GM12878 (cell line): ENCODE measurements around the gene CASP12. TPM values are rescaled to one million over a fixed set of nuclear protein-coding genes. Genes with fewer than 3 reads are reported as not detected.

Experiments
- ATAC-seq: fragments of 200-7000 bp; cut with Tn5 transposase; 3 replicates; pipeline ENCODE4 v1.9.1; 2020; ENCODE audit warnings: mild to moderate bottlenecking, moderate library complexity
- BruUV-seq: library from RNA; stranded (reverse); fragments of 400-500 nt; replicated peaks from 2 replicates; lab custom pipeline; 2021; lab: Mats Ljungman, UMichigan
- CTCF ChIA-PET: fragments of 300-600 bp; sonication (Branson Sonifier 250); formaldehyde crosslinking; extraction: SDS; loops from one replicate; lab custom pipeline; 2021; ENCODE audit warnings: inconsistent platforms; lab: Yijun Ruan, JAX
- POLR2A ChIA-PET: fragments of 350-600 bp; formaldehyde crosslinking; extraction: SDS; loops from one replicate; lab custom pipeline; 2021; ENCODE audit warnings: inconsistent platforms; lab: Charles Lee
- RAD21 ChIA-PET: fragments of 300-600 bp; sonication (Branson Sonifier 250); formaldehyde crosslinking; loops from one replicate; lab custom pipeline; 2023; ENCODE audit warnings: antibody characterized with exemption; ENCODE audit not compliant: unreplicated experiment; lab: Charles Lee
- SMC1A ChIA-PET: fragments of 300-600 bp; sonication (Branson Sonifier 250); formaldehyde crosslinking; loops from one replicate; lab custom pipeline; 2023; ENCODE audit not compliant: unreplicated experiment, uncharacterized antibody; lab: Charles Lee
- DNase-seq: peaks from one replicate; pipeline ENCODE4 v3.0.0-alpha.2; 2011; ENCODE audit warnings: low read depth, low spot score
- FAIRE-seq: peaks from 3 replicates; lab custom pipeline; 2011; peaks lifted over from hg19 to GRCh38; lab: Jason Lieb, UNC
- H2AFZ ChIP-seq: 2 replicates; pipeline ENCODE4 v1.6.0; 2011; ENCODE audit warnings: low read depth, low read length, control low read depth; ENCODE audit not compliant: control insufficient read depth
- H3K27ac ChIP-seq: 2 replicates; pipeline ENCODE4 v1.5.1; 2011; ENCODE audit warnings: control low read depth; ENCODE audit not compliant: control insufficient read depth, insufficient read depth
- H3K27me3 ChIP-seq, 2 experiments: replicated peaks in 1 of 2; 2 replicates each; pipeline versions ENCODE4 v1.6.0 to v1.6.1; 2011; ENCODE audit warnings: low read length in 1 of 2; ENCODE audit not compliant: control insufficient read depth in 2 of 2, insufficient read depth in 2 of 2
- H3K36me3 ChIP-seq, 2 experiments: 2 replicates each; pipeline ENCODE4 v1.5.1; 2011; ENCODE audit warnings: low read length in 1 of 2; ENCODE audit not compliant: control insufficient read depth in 2 of 2, insufficient read depth in 2 of 2
- H3K4me1 ChIP-seq: 2 replicates; pipeline ENCODE4 v1.6.1; 2011; ENCODE audit warnings: mild to moderate bottlenecking, low read length, moderate library complexity, mixed read lengths; ENCODE audit not compliant: control insufficient read depth, insufficient read depth
- H3K4me2 ChIP-seq: 2 replicates; pipeline ENCODE4 v1.6.0; 2011; ENCODE audit warnings: control low read depth; ENCODE audit not compliant: control insufficient read depth, insufficient read depth
- H3K4me3 ChIP-seq: fragments of 200-600 bp; sonication (generic); 2 replicates; pipeline ENCODE4 v1.5.1; 2016
- H3K79me2 ChIP-seq: 2 replicates; pipeline ENCODE4 v1.6.0; 2011; ENCODE audit warnings: low read length; ENCODE audit not compliant: control insufficient read depth, insufficient read depth
- H3K9ac ChIP-seq: 2 replicates; pipeline ENCODE4 v1.8.0; 2011; ENCODE audit warnings: low read length, control low read depth, mixed read lengths; ENCODE audit not compliant: control insufficient read depth, insufficient read depth
- H3K9me3 ChIP-seq: replicated peaks from 3 replicates; pipeline ENCODE4 v1.5.1; 2011; ENCODE audit warnings: mild to moderate bottlenecking, low read length; ENCODE audit not compliant: control insufficient read depth, insufficient read depth
- H4K20me1 ChIP-seq: 2 replicates; pipeline ENCODE4 v1.6.0; 2011; ENCODE audit not compliant: control insufficient read depth, insufficient read depth
- NR2F1 ChIP-seq: fragments of 450-650 bp; conservative IDR thresholded peaks from 2 replicates; pipeline ENCODE4 v1.6.1; 2017; ENCODE audit warnings: mild to moderate bottlenecking
- YBX1 ChIP-seq: fragments of 450-650 bp; IDR thresholded peaks from 2 replicates; pipeline ENCODE4 v1.6.1; 2016; ENCODE audit warnings: antibody characterized with exemption
- YY1 ChIP-seq: IDR thresholded peaks from 2 replicates; pipeline ENCODE4 v1.6.1; 2011; ENCODE audit warnings: low read depth, mild to moderate bottlenecking, low read length
- ZNF622 ChIP-seq: fragments of 450-650 bp; IDR thresholded peaks from 2 replicates; pipeline ENCODE4 v1.6.1; 2017; ENCODE audit warnings: mild to moderate bottlenecking, inconsistent platforms
- WGBS: methylation state at CpG from one replicate; pipeline ENCODE4 v1.1.6; 2016; ENCODE audit warnings: low lambda C conversion rate; ENCODE audit not compliant: insufficient replicate concordance, insufficient coverage; ENCODE audit errors: missing lambda C conversion rate; 5-methylcytosine and 5-hydroxymethylcytosine counted together
- in situ Hi-C: fragments of 300-500 bp; cut with MboI; formaldehyde crosslinking; loops from 9 replicates; pipeline ENCODE4 v1.14.3; 2018; ENCODE audit warnings: mixed read lengths
- intact Hi-C: fragments of 100-400 bp; cut with micrococcal nuclease; formaldehyde crosslinking; loops from one replicate; pipeline ENCODE4 v1.14.2; 2022; ENCODE audit not compliant: unreplicated experiment
- polyA plus RNA-seq, 11 experiments: library from polyadenylated mRNA; depleted of rRNA in 4 of 11; unstranded in 6 of 11; stranded (reverse) in 5 of 11; fragments of >200 nt; fragmentation: Nextera tagmentation in 4 of 11; fragmentation: Illumina TruSeq in 1 of 11; extraction: Ambion mirVana in 4 of 11; extraction: Trizol in 1 of 11; gene quantifications; 1 replicate in 1 of 11; 2 replicates in 10 of 11; pipeline versions ENCODE4 v1.2.1 to v1.2.3, GENCODE V29; 2011 to 2016; ENCODE audit warnings: inconsistent platforms in 2 of 11, missing spikeins in 2 of 11, low read depth in 1 of 11
- total RNA-seq, 4 experiments: library from RNA; depleted of rRNA in 3 of 4; stranded (reverse); fragments of >200 nt in 3 of 4; fragmentation: Illumina TruSeq in 1 of 4; extraction: Trizol in 1 of 4; gene quantifications; 2 replicates each; pipeline versions ENCODE4 v1.2.1 to v1.2.3, GENCODE V29; 2013 to 2021

CASP12 gene
- total and polyA plus RNA-seq, 10 of the 15 experiments (the other 5 are each of a cell fraction or from before 2014, with no cell fraction given) = 0.10 to 0.14 TPM; not detected in 8

DNA sequence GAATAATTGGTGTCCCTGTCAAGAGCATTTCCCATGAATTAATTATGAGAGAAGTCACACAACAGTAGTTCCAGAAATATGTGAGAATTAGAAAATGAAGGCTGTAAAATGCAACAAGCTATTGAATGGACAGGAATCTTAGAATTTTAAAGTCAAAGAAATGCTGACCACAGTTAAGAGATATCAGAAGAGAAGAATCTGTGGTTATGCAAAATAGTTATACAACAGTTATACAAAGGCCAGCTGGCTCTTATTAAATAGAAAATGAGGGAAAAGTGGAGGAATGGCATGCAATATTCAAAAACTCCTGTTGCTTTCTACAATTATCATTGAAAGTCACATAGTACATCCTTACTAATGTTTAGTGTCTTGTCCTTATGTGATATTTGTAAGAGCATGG is 27.4 kb downstream of the CASP12 start:
- Histone ChIP-seq H3K79me2 (no peaks in the 10 kb centered on the region), H3K27me3 (no peaks in the 10 kb centered on the region), H4K20me1 (no peaks in the 10 kb centered on the region), H3K4me2 (no peak overlapping the region), H3K36me3 (no peaks in the 10 kb centered on the region), H3K4me1 (no peaks in the 10 kb centered on the region; the same call in 1 of the 2 replicates), H3K9me3 (no peaks in the 10 kb centered on the region), H3K27ac (no peak overlapping the region), H3K9ac (no peak overlapping the region), H3K4me3 (no peak overlapping the region), H2AFZ (no peak overlapping the region)
- RAD21 ChIA-PET = no interaction called here
- FAIRE-seq = no peak
- SMC1A ChIA-PET = interaction anchor here (0.6 to 1.6 kb wide), 2 partner anchors 9 to 24 kb away, joined by 3 read pairs; no protein-coding TSS in a partner anchor
- ATAC-seq = no peak
- no peak for TF ChIP-seq YY1
- TF ChIP-seq ZNF622 = no peak
- POLR2A ChIA-PET = no interaction called here
- BruUV-seq = no TSS peak
- CTCF ChIA-PET = interaction anchor here (0.7 kb wide), 1 partner anchor 60 kb away, joined by 5 read pairs; no protein-coding TSS in a partner anchor
- in situ Hi-C loops (no loop called here), intact Hi-C loops (no loop called here)
- DNase-seq = no peak

DNA sequence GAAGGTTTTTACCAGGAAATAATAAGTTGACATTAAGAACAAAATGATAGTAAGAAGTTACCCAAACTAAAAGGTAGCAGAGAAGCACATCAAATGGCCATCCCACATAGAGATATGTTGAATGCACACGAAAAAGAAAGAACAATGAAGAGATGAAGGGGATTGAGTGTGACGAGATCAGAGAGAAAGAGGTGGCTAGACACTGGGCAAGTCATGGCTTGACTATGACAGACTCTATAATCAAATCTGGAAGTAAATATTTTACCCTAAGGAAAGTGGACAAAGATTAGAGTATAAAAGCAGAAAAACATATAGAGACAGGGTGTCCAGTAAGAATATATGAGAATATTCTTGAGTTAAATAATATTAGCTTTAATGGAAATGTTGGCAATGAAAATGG is 31.4 kb downstream of the CASP12 start:
- Histone ChIP-seq H4K20me1 (no peaks in the 10 kb centered on the region), H3K4me3 (no peak overlapping the region), H3K79me2 (no peaks in the 10 kb centered on the region), H3K27me3 (no peaks in the 10 kb centered on the region), H3K4me1 (no peaks in the 10 kb centered on the region), H3K9ac (no peak overlapping the region), H3K27ac (no peak overlapping the region), H3K36me3 (no peaks in the 10 kb centered on the region), H2AFZ (no peak overlapping the region), H3K4me2 (no peak overlapping the region), H3K9me3 (no peaks in the 10 kb centered on the region)
- intact Hi-C loops = no loop called here
- CTCF ChIA-PET = no interaction called here
- no TSS peak for BruUV-seq
- POLR2A ChIA-PET = no interaction called here
- in situ Hi-C loops = no loop called here
- no peak for FAIRE-seq
- TF ChIP-seq NR2F1 (no peak), YBX1 (no peak)
- SMC1A ChIA-PET = interaction anchor here (0.7 to 1.4 kb wide), 3 partner anchors 9 to 43 kb away, joined by 4 to 5 read pairs (median 5); no protein-coding TSS in a partner anchor
- DNase-seq = no peak
- WGBS = 21% methylated on average over 2 of the region's 2 CpGs
- RAD21 ChIA-PET = no interaction called here
- no peak for ATAC-seq
